ENCODE results near the gene CASKIN1.
"Not testable (repeated sequence)": the region's sequence is repeated elsewhere in the genome, so short reads cannot be mapped to it uniquely, and the experiment has no call there.

The CASKIN1 gene

GRCh38 chr16:2142942-2143877 lies 53.2 kb downstream of the CASKIN1 start:
- no peak for DNase-seq (ENCODE audit: low read depth in 3 of 3)

- peak; percentile 97 to 99 (median 97) for DNase-seq (ENCODE audit: low read depth in 3 of 3)
Observed at GRCh38 chr16:2135770-2136490, 60.5 kb downstream of the CASKIN1 start, which contains the start of gene PKD1. Gene PKD1, minus strand, starts transcription at chr16:2135898. Its CDS starts 209 bp downstream, at chr16:2135689.

GRCh38 chr16:2135071-2135470 lies 61.3 kb downstream of the CASKIN1 start:
- not testable (repeated sequence) for DNase-seq (ENCODE audit: low read depth in 3 of 3)

GRCh38 chr16:2133797-2134196 lies 62.6 kb downstream of the CASKIN1 start:
- not testable (repeated sequence) for DNase-seq (ENCODE audit: low read depth in 3 of 3)

GRCh38 chr16:2129890-2130447 lies 66.4 kb downstream of the CASKIN1 start:
- DNase-seq (ENCODE audit: low read depth in 3 of 3), result not testable (repeated sequence)

- DNase-seq (ENCODE audit: low read depth in 3 of 3), result not testable (repeated sequence)
Observed at GRCh38 chr16:2129251-2129650, 67.2 kb downstream of the CASKIN1 start.

GRCh38 chr16:2127630-2128280 lies 68.7 kb downstream of the CASKIN1 start:
- DNase-seq (ENCODE audit: low read depth in 3 of 3), result not testable (repeated sequence)
